HG03175 (cell line): ENCODE data around the gene RSPO4.
"Not testable (repeated sequence)": the region's sequence is repeated elsewhere in the genome, so short reads cannot be mapped to it uniquely, and the experiment has no call there.

Source experiments
- ATAC-seq: cut with Tn5 transposase; IDR thresholded peaks from one replicate; pipeline ENCODE4 v1.9.1; 2021; ENCODE audit warnings: mild to moderate bottlenecking, moderate library complexity; ENCODE audit not compliant: unreplicated experiment

The RSPO4 gene

GRCh38 chr20:1001911-1002681 is at the start of gene RSPO4:
TSS of gene RSPO4 (minus strand) at chr20:1002311. CDS start at chr20:1002164, 147 bp downstream.
- ATAC-seq: no peak

GRCh38 chr20:1050440-1050839 is 48.3 kb upstream of the RSPO4 start:
- no peak for ATAC-seq

GRCh38 chr20:1045860-1046418 is 43.8 kb upstream of the RSPO4 start:
- ATAC-seq: no peak

GRCh38 chr20:1041845-1042390 is 39.8 kb upstream of the RSPO4 start:
- ATAC-seq: no peak

GRCh38 chr20:1038205-1038604 is 36.1 kb upstream of the RSPO4 start:
- no peak for ATAC-seq

GRCh38 chr20:1037039-1037438 is 34.9 kb upstream of the RSPO4 start:
- no peak for ATAC-seq

- ATAC-seq: no peak
Observed at GRCh38 chr20:1035466-1035865, 33.4 kb upstream of the RSPO4 start.

GRCh38 chr20:1034415-1034789 is 32.3 kb upstream of the RSPO4 start:
- no peak for ATAC-seq

- no peak for ATAC-seq
Observed at GRCh38 chr20:1033751-1034414, 31.8 kb upstream of the RSPO4 start.

- no peak for ATAC-seq
Observed at GRCh38 chr20:1029980-1030379, 27.9 kb upstream of the RSPO4 start.

GRCh38 chr20:1026214-1026613 is 24.1 kb upstream of the RSPO4 start:
- not testable (repeated sequence) for ATAC-seq

GRCh38 chr20:1022871-1023270 is 20.8 kb upstream of the RSPO4 start:
- no peak for ATAC-seq

- ATAC-seq: no peak
Observed at GRCh38 chr20:1020614-1021013, 18.5 kb upstream of the RSPO4 start.

GRCh38 chr20:1019344-1019743 is 17.2 kb upstream of the RSPO4 start:
- no peak for ATAC-seq

GRCh38 chr20:1017677-1018076 is 15.6 kb upstream of the RSPO4 start:
- ATAC-seq: no peak

- ATAC-seq: no peak
Observed at GRCh38 chr20:1015181-1015580, 13.1 kb upstream of the RSPO4 start.

- no peak for ATAC-seq
Observed at GRCh38 chr20:1014471-1014870, 12.4 kb upstream of the RSPO4 start.

GRCh38 chr20:1013566-1014340 is 11.6 kb upstream of the RSPO4 start:
- ATAC-seq: no peak

- no peak for ATAC-seq
Observed at GRCh38 chr20:1012359-1013168, 10.5 kb upstream of the RSPO4 start.

GRCh38 chr20:1010659-1011058 is 8.5 kb upstream of the RSPO4 start:
- no peak for ATAC-seq
